ENCODE data around the gene ZCCHC12.
A peak's percentile ranks its signal among the peaks of the same experiment; 100 is the strongest.
"Not testable (repeated sequence)": the region's sequence is repeated elsewhere in the genome, so short reads cannot be mapped to it uniquely, and the experiment has no call there.

Gene ZCCHC12

DNA sequence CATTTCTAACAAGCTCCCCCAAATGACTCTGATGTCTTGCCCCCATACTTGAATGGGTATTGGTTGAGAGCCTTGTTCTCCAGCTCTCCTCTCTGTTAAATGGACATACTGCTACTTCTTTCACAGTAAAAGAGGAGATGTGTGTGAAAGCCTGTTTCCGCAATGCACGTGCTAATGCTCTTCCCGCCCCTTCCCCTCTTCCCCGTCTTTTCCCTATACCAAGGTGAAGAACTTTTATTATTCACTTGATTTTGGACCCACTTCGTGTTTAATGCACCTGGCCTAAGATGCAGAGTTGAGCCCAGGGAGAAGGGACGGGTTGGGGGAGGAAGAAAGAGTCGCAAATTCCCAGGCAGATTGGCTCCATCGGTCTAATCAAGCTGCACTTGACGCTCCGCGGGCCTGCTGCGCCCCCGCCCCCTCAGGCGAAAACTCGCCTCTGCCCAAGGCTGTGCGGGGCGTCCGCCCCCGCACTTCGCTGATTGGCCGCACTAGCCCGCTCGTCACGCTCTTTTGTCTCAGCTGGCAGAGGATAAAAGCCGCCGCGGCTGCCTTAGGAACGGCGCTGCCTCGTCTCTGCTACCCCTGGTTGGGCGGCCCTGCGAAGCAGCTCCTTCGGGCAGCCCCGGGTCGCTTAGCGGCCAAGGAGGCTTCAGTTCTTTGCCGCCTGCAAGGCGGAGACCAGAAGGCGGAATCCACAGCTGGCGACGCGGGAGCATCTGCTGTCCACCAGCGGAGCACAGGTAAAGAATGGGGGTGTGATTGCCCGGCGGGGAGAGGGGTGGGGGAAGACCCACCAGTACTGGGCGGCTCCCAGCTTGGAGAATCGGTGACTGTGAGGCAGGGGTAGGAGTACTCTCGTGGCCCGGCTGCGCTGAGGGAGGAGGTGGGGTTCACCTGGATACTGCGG is at the start of gene ZCCHC12:
Gene ZCCHC12 (plus strand): TSS at position 562 of the 910 bp plus-strand sequence. CDS start 1,421 bp downstream, outside the sequence.
- peak; percentile 67 for ATAC-seq
- H3K27ac Mint-ChIP-seq: no peak within 1 kb of the TSS
- peak within 1 kb of the TSS; percentile 63 for H3K4me3 Mint-ChIP-seq
- peak; percentile 23 for DNase-seq
- no peaks in the 10 kb centered on the region for H3K9me3 Mint-ChIP-seq
- H3K36me3 Mint-ChIP-seq (ENCODE audit: low read depth): no peaks in the 10 kb centered on the region
- H3K4me1 Mint-ChIP-seq: peaks cover 28% of the 10 kb centered on the region
- peaks cover 44% of the 10 kb centered on the region for H3K27me3 Mint-ChIP-seq

DNA sequence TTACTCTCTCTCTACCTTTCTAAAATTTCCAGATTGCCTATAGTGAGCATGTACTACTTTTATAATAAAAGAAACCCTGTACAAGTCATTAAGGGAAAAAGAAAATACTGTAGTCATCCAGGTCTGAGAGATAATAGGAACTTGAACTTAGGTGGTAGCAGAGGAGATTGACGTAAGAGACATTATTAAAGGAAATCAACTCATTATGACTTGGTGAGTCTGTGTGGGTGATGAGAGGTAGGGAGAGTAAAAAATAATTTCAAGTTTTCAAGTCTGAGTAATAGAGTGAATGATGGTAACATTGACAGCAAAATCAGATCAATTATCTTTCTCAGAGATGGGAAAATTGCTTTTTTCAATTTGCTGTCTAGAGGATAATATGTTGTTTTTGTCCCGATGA is 44.0 kb upstream of the ZCCHC12 start:
- no peak for ATAC-seq
- Mint-ChIP-seq H3K4me1 (no peaks in the 10 kb centered on the region), H3K4me3 (no peak overlapping the region), H3K27me3 (peaks cover 5% of the 10 kb centered on the region), H3K36me3 (ENCODE audit: low read depth) (no peaks in the 10 kb centered on the region), H3K9me3 (no peaks in the 10 kb centered on the region), H3K27ac (no peak overlapping the region)
- DNase-seq: no peak

DNA sequence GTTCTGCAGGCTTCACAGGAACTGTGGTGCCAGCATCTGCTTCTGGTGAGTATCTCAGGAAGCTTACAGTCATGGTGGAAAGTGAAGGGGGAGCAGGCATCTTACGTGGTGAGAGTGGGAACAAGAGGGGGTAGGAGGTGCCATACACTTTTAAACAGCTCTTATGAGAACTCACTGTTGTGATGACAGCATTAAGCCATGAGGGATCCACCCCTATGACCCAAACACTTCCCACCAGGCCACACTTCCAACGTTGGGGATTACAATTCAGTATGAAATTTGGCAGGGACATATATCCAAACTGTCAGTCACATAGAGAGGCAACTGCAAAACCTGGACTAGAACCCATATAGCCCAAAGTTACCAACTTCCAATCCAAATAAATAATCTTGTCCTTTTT is 43.1 kb upstream of the ZCCHC12 start:
- no peak for DNase-seq
- no peaks in the 10 kb centered on the region for H3K4me1 Mint-ChIP-seq
- H3K9me3 Mint-ChIP-seq: no peaks in the 10 kb centered on the region
- H3K36me3 Mint-ChIP-seq (ENCODE audit: low read depth): no peaks in the 10 kb centered on the region
- H3K27ac Mint-ChIP-seq: no peak overlapping the region
- peaks cover 5% of the 10 kb centered on the region for H3K27me3 Mint-ChIP-seq
- ATAC-seq: no peak
- H3K4me3 Mint-ChIP-seq: no peak overlapping the region

DNA sequence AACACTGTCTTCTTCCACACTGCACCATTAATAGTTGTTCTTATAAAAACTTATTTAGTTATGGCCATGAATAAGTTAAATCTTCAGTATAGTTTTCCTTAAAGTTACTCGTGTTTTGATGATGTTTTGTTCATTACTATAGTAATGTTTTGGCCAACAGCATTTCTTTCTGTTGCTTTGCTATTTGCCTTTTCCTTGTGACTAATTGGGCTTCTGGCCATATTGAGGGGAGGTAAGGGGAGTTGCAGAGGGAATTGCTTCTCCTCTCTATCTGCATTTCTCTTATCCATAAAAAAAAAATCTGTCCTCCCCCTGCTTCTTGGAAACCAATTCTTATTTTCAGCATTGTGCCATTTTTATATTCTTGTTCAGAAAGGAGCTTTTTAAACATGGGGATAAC is 42.7 kb upstream of the ZCCHC12 start:
- H3K27ac Mint-ChIP-seq: no peak overlapping the region
- no peak overlapping the region for H3K4me3 Mint-ChIP-seq
- no peak for DNase-seq
- ATAC-seq: no peak
- peaks cover 2% of the 10 kb centered on the region for H3K27me3 Mint-ChIP-seq
- no peaks in the 10 kb centered on the region for H3K4me1 Mint-ChIP-seq
- no peaks in the 10 kb centered on the region for H3K36me3 Mint-ChIP-seq (ENCODE audit: low read depth)
- H3K9me3 Mint-ChIP-seq: no peaks in the 10 kb centered on the region

DNA sequence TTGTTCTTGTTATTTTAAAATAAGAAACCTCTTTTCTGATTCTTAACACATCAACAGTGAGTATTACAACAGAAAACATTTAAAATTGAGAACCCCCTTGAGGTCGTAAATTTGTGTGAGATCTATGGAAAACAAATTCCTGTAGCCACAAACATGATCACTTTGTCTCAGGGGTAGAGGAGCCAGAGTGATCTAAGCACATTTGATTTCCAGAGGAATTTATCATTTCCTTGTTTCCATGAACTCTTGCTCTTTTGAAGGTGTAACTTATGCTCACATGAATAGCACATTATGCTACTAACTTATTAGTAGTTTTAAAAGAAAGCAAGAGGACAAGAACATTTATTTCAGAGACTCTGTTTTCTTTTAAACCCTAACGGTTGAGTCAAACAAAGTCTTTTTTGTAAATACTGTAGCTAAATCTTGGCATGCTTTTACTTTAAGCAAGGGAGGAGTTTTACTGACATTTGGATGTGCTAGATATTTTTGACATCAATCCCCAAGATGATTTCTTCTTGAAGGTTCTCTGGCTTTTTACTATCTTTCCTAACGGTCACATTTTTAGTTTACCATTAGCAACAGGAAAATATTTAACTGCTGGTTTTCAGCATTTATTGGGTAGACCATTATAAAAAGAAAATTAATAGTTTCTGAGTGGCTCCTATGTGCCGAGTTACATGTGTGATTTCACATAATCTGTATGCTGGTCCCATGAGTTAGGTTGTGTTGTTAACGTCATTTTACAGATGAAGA is 27.9 kb upstream of the ZCCHC12 start:
- no peak overlapping the region for H3K4me3 Mint-ChIP-seq
- no peaks in the 10 kb centered on the region for H3K4me1 Mint-ChIP-seq
- DNase-seq (no peak), ATAC-seq (no peak)
- no peak overlapping the region for H3K27ac Mint-ChIP-seq
- H3K9me3 Mint-ChIP-seq: no peaks in the 10 kb centered on the region
- no peaks in the 10 kb centered on the region for H3K36me3 Mint-ChIP-seq (ENCODE audit: low read depth)
- H3K27me3 Mint-ChIP-seq: peaks cover 4% of the 10 kb centered on the region

DNA sequence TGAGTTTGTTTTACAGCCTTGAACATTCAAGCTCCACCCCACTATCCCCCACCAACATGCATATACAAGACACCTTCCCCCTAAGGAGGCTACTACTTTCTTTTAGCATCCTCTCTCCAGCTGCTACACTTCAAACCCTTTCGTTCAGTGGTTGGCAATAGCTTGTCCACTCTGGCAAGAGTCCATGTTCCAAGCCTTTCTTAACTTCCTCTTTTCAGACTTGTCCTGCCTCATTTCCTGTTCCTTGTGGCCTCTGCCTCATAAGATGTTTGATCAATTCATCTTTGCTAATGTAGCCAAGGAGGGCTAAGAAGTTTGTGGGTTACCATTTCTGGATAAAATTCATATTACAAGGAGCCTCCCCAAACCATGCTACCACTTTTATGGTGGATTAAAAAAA is 20.8 kb upstream of the ZCCHC12 start:
- Mint-ChIP-seq H3K9me3 (no peaks in the 10 kb centered on the region), H3K4me3 (no peak overlapping the region), H3K27ac (no peak overlapping the region), H3K4me1 (no peaks in the 10 kb centered on the region), H3K36me3 (ENCODE audit: low read depth) (no peaks in the 10 kb centered on the region), H3K27me3 (peaks cover 5% of the 10 kb centered on the region)
- DNase-seq: no peak
- ATAC-seq: no peak

DNA sequence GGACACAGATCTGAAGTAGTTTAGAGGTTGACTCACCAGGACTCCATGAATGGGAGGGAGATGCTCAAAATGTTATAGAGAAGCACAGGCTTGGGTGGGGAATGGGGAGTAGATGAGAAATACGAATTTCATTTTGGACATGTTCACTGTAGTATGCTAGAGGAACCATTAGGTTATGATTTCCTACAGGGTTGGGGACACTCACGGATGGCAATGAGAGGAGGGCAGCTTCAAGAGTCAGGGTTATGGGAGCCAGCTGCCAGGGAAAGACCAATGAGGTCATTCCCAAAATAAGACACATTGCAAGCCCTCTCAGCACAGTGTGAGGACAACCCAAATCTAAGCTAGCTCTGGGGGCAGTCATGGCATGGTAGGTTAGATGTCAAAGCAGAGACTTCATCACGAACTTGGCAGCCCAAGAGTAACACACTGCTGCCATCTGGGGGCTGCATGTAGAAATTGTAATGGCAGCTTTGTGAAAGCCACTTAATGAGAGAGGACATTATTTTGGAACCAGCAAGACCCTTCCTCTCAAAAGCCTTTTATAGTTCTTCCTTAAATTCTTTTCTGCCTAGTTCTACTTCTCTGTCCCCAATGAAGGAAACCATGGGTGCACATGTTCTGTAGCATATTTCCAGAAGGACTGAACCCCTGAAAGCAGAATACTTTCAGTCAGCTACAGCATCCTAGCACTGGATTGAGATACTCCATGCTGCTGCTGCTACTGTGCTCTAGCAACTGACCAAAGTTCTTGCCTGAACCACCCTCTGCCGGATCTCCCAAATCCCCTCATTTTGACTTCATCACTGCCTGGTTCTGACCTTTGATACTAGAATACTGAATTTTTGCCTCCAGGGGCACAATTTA is 16.2 kb upstream of the ZCCHC12 start:
- Mint-ChIP-seq H3K27ac (no peak overlapping the region), H3K4me3 (no peak overlapping the region), H3K9me3 (no peaks in the 10 kb centered on the region), H3K27me3 (peaks cover 7% of the 10 kb centered on the region), H3K4me1 (no peaks in the 10 kb centered on the region), H3K36me3 (ENCODE audit: low read depth) (no peaks in the 10 kb centered on the region)
- DNase-seq (peak; percentile 40), ATAC-seq (peak; percentile 24)

DNA sequence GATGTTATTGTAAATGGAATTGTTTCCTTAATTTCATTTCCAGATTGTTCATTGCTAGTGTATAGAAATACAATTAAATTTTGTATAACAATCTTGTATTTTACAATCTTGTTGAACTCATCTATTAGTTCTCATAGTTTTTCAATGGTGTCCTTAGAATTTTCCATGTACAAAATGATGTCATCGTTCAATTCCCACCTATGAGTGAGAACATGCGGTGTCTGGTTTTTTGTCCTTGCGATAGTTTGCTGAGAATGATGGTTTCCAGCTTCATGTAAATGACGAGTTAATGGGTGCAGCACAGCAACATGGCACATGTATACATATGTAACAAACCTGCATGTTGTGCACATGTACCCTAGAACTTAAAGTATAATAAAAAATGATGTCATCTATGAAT is 6.4 kb upstream of the ZCCHC12 start:
- not testable (repeated sequence) for H3K4me3 Mint-ChIP-seq; DNase-seq; H3K36me3 Mint-ChIP-seq (ENCODE audit: low read depth); H3K9me3 Mint-ChIP-seq; H3K27ac Mint-ChIP-seq; H3K4me1 Mint-ChIP-seq; ATAC-seq; H3K27me3 Mint-ChIP-seq

DNA sequence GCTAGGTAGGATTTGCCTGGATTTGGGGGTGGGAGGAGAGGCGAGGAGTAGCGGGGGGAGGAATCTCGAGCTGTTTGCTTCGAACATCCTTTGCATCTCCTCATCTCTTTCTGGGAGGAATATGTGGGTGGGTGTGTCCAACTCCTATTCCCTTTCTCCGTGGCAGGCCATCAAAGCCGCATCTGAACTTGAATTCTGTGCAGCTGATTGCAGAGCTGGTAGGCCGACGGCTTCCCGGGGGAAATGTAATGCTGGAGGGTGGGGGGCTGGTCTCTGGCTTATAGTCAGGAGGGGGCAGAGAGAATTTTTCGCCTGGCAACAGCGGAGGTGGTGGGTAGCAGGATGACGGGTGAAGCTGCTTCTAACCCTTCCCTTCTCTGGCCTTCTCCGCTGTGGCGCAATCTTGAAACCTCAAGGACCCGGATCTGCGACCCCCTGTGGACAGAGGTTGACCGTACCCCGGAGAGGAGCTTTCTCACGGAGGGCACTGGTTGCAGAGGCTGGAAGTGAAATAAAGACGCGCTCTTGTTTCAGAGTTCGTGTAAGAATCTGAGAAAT is 628 bp downstream of the ZCCHC12 start:
- H3K27ac Mint-ChIP-seq: no peak overlapping the region
- H3K4me3 Mint-ChIP-seq: peak overlapping the region; percentile 63
- H3K27me3 Mint-ChIP-seq: peaks cover 48% of the 10 kb centered on the region
- no peaks in the 10 kb centered on the region for H3K9me3 Mint-ChIP-seq
- ATAC-seq: no peak
- peaks cover 28% of the 10 kb centered on the region for H3K4me1 Mint-ChIP-seq
- H3K36me3 Mint-ChIP-seq (ENCODE audit: low read depth): no peaks in the 10 kb centered on the region
- no peak for DNase-seq

DNA sequence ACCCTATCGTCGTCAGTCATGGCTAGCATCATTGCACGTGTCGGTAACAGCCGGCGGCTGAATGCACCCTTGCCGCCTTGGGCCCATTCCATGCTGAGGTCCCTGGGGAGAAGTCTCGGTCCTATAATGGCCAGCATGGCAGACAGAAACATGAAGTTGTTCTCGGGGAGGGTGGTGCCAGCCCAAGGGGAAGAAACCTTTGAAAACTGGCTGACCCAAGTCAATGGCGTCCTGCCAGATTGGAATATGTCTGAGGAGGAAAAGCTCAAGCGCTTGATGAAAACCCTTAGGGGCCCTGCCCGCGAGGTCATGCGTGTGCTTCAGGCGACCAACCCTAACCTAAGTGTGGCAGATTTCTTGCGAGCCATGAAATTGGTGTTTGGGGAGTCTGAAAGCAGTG is 1.6 kb downstream of the ZCCHC12 start:
- DNase-seq (no peak), ATAC-seq (no peak)
- peaks cover 52% of the 10 kb centered on the region for H3K27me3 Mint-ChIP-seq
- H3K27ac Mint-ChIP-seq: no peak overlapping the region
- H3K4me3 Mint-ChIP-seq: no peak overlapping the region
- no peaks in the 10 kb centered on the region for H3K9me3 Mint-ChIP-seq
- H3K4me1 Mint-ChIP-seq: peaks cover 28% of the 10 kb centered on the region
- H3K36me3 Mint-ChIP-seq (ENCODE audit: low read depth): no peaks in the 10 kb centered on the region

DNA sequence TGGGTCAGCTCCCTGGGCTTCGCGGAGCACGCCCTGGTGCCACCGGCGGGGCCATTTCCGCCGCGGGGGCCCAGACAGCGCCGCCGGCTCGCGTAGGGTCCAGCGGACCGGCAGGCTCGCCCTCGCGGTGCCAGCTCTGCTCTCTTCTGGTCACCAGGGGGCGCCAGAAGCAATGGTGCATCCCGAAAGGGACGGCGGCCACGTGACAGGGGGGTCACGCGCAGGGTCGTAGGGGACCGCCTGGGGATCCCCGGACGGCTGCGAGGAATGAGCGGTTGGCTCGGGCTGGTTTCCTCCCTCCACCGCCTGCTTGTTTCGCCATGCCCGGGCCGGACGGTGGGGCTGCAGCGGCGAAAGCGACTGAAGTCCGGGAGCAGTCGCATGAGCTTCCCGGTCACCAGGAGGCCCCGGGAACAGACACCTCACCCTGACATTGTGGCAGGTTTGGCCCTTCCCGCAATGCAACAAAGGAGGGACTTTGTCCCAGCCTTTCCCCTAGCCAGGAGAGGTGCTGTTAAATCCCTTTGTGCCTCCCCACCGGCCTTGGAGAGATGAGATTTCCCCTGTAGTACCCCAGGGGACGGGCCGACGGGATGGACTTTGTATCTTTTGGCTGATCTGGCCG is 15.8 kb downstream of the ZCCHC12 start:
- Mint-ChIP-seq H3K4me3 (no peak overlapping the region), H3K9me3 (no peaks in the 10 kb centered on the region), H3K36me3 (ENCODE audit: low read depth) (no peaks in the 10 kb centered on the region), H3K4me1 (peaks cover 2% of the 10 kb centered on the region), H3K27me3 (peaks cover 7% of the 10 kb centered on the region), H3K27ac (no peak overlapping the region)
- ATAC-seq (peak; percentile 72), DNase-seq (peak; percentile 78)

DNA sequence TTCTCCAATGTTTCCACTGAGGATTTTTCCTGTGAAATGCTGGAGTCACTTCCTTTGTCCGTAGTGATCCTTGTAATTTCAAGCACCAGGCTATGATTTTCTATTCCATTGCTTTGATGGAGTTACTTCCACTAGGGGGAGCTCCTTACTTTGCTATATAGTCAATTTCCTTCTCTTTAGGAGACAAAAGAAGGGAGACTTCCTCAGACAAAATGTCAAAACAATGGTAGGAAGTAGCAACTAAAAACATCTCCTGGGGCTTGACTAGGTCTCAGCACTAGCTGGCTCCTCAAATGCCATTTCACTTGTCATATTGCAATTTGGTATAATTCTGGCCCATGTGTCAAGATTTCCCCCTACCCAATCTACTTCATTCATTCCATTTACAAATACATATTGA is 24.1 kb downstream of the ZCCHC12 start:
- no peak for DNase-seq
- ATAC-seq: no peak

DNA sequence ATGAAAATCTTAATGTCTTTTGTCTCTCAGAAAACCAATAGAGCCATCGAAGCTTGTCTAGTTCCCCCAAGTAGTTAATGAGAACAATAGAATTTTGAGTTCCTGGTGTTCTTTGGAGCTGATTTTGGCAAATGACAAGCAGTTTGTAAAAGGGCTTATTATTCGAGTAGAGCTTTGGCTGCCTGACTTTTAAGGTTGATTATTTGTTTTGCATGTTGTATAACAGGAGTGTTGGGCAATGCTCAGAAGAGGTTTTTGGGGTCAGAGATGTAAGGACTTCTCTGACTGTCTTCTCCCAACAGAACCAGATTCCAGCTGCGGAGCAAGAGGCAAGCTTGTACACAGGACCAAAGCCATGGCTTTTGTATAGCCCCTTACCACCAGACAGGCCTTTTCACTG is 30.0 kb downstream of the ZCCHC12 start:
- DNase-seq: no peak
- Mint-ChIP-seq H3K9me3 (no peaks in the 10 kb centered on the region), H3K27ac (no peak overlapping the region), H3K4me3 (no peak overlapping the region), H3K4me1 (no peaks in the 10 kb centered on the region), H3K27me3 (no peaks in the 10 kb centered on the region), H3K36me3 (ENCODE audit: low read depth) (no peaks in the 10 kb centered on the region)
- no peak for ATAC-seq

More for the DNA sequence above, 24.1 kb downstream of the ZCCHC12 start:
- no peak overlapping the region for H3K4me3 Mint-ChIP-seq
- peaks cover 3% of the 10 kb centered on the region for H3K27me3 Mint-ChIP-seq
- no peaks in the 10 kb centered on the region for H3K4me1 Mint-ChIP-seq
- no peaks in the 10 kb centered on the region for H3K36me3 Mint-ChIP-seq (ENCODE audit: low read depth)
- no peak overlapping the region for H3K27ac Mint-ChIP-seq
- H3K9me3 Mint-ChIP-seq: no peaks in the 10 kb centered on the region
